GM18873 (cell line): Measurements from ENCODE around the gene FGF12.

Experiments
- ATAC-seq: cut with Tn5 transposase; IDR thresholded peaks from one replicate; pipeline ENCODE4 v1.9.1; 2021; ENCODE audit warnings: mild to moderate bottlenecking, moderate library complexity, moderate number of reproducible peaks; ENCODE audit not compliant: unreplicated experiment, low FRiP score

Gene FGF12

GRCh38 chr3:192365571-192365970 lies 361.8 kb downstream of the FGF12 start:
- ATAC-seq, result no peak

GRCh38 chr3:192364316-192364715 lies 363.0 kb downstream of the FGF12 start:
- ATAC-seq, result no peak

GRCh38 chr3:192354687-192355086 lies 372.7 kb downstream of the FGF12 start:
- ATAC-seq, result no peak

- ATAC-seq, result no peak
These were observed 375.2 kb downstream of the FGF12 start for GRCh38 chr3:192352142-192352541.

- ATAC-seq, result no peak
These were observed 375.9 kb downstream of the FGF12 start for GRCh38 chr3:192351441-192351840.

- no peak for ATAC-seq
These were observed 387.3 kb downstream of the FGF12 start for GRCh38 chr3:192340031-192340430.

- ATAC-seq, result no peak
These were observed 388.1 kb downstream of the FGF12 start for GRCh38 chr3:192339214-192339613.

- no peak for ATAC-seq
These were observed 391.1 kb downstream of the FGF12 start for GRCh38 chr3:192336286-192336685.

GRCh38 chr3:192332386-192333291 lies 394.7 kb downstream of the FGF12 start:
- ATAC-seq, result no peak

GRCh38 chr3:192331749-192332385 lies 395.5 kb downstream of the FGF12 start:
- no peak for ATAC-seq

GRCh38 chr3:192326656-192327055 lies 400.7 kb downstream of the FGF12 start:
- no peak for ATAC-seq

GRCh38 chr3:192317564-192317963 lies 409.8 kb downstream of the FGF12 start:
- ATAC-seq, result no peak

- ATAC-seq, result no peak
These were observed 413.7 kb downstream of the FGF12 start for GRCh38 chr3:192313605-192314004.

GRCh38 chr3:192307631-192308030 lies 419.7 kb downstream of the FGF12 start:
- no peak for ATAC-seq

GRCh38 chr3:192303235-192303634 lies 424.1 kb downstream of the FGF12 start:
- ATAC-seq, result no peak

- no peak for ATAC-seq
These were observed 424.6 kb downstream of the FGF12 start for GRCh38 chr3:192302721-192303120.

- no peak for ATAC-seq
These were observed 427.4 kb downstream of the FGF12 start for GRCh38 chr3:192299921-192300320.

- no peak for ATAC-seq
These were observed 430.5 kb downstream of the FGF12 start for GRCh38 chr3:192296845-192297244.

- no peak for ATAC-seq
These were observed 442.8 kb downstream of the FGF12 start for GRCh38 chr3:192284443-192285072.

GRCh38 chr3:192281207-192281880 lies 446.0 kb downstream of the FGF12 start:
- no peak for ATAC-seq

GRCh38 chr3:192279664-192280063 lies 447.7 kb downstream of the FGF12 start:
- no peak for ATAC-seq
